Measurements from ENCODE around the gene TMPRSS6. TPM values are rescaled to one million over a fixed set of nuclear protein-coding genes. Genes with fewer than 3 reads are reported as not detected.

The TMPRSS6 gene
- total and polyA plus RNA-seq, 2 experiments from 2014 or later = 0.05 TPM; not detected in 1

- peak overlapping the region; percentile 74 for H3K4me2 ChIP-seq (ENCODE audit: unreplicated experiment)
- no peaks in the 10 kb centered on the region for H3K9me2 ChIP-seq (ENCODE audit: insufficient read depth)
- no peaks in the 10 kb centered on the region for H3K9me3 ChIP-seq (ENCODE audit: low read depth)
- H3F3A ChIP-seq (ENCODE audit: insufficient read depth) = peaks cover 7% of the 10 kb centered on the region; the same call in 1 of the 2 replicates
- peak overlapping the region; percentile 41 for H3K27ac ChIP-seq
- no peak for TF ChIP-seq EZH2phosphoT487 (IDR thresholded peaks at IDR 0.05; ENCODE audit: insufficient read depth, low read depth)
- TF ChIP-seq EZH2 (IDR thresholded peaks at IDR 0.05; ENCODE audit: insufficient read depth, poor library complexity, severe bottlenecking) = no peak
- H3K9ac ChIP-seq = peak overlapping the region; percentile 78
- in situ Hi-C loops (cut with MboI) = no loop called here
- H2AFZ ChIP-seq = 0 out of 2 replicates have a peak overlapping the region, but pooled peaks have one; percentile 13
- no peaks in the 10 kb centered on the region for H3K27me3 ChIP-seq (replicated peaks; ENCODE audit: insufficient read depth)
- 24 to 27% methylated on average over 16 of the region's 16 CpGs for WGBS, 2 experiments (ENCODE audit: low coverage in 1 of 2, low lambda C conversion rate in 2 of 2, missing lambda C conversion rate in 2 of 2)
- H3K79me2 ChIP-seq (ENCODE audit: insufficient read depth) = no peaks in the 10 kb centered on the region
- no peaks in the 10 kb centered on the region for H4K20me1 ChIP-seq (ENCODE audit: insufficient read depth)
- peaks cover 2% of the 10 kb centered on the region; the same call in 1 of the 2 replicates for H3K36me3 ChIP-seq (ENCODE audit: low read depth)
- peak; percentile 86 for DNase-seq
- peaks cover 17% of the 10 kb centered on the region for H3K4me1 ChIP-seq (ENCODE audit: insufficient read depth)
- peak overlapping the region; percentile 75 for H3K4me3 ChIP-seq
Measured at GRCh38 chr22:37053310-37054055, 56.0 kb downstream of the TMPRSS6 start.

DNA sequence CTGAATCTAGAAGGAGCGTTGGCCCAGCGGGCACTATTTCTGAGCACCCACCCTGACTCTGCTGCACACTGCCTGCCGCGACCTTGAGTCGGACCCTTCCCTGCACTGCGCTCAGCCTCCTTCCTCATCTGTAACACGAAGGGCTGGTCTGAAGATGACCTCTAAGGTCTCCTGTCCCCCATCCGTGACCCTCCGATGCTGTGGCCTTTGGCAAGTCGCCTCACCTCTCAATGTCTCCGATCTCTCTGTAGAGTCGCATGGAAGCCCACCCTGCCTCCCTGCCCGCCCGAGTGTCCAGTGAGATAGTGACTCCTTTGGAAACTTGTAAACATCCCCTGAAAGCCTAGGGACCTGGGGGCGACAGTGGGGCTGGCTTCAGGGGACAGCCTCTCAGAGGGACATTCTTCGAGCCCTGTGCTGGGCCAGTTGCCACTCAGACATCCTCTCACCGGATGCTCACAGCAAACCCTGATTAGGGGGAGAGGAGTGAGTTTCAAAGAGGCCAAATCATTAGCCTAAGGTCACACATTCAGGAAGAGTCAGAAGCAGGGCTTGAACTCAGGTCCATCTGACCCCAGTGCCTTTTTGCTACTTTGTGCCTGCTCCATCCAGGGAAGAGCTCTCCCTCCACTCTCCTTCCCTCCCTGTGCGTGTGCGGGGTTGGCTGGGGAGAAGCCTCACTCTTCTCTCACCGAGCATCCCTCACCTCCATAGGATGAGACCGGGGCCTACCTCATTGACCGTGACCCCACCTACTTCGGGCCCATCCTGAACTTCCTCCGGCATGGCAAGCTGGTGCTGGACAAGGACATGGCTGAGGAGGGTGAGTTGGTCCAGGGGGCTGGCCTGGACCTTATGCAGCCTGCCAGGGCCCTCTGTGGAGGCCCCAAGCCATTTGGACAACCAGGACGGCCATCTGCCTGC lies 56.9 kb downstream of the TMPRSS6 start:
- in situ Hi-C loops (cut with MboI) = no loop called here
- Histone ChIP-seq H3F3A (ENCODE audit: insufficient read depth) (peaks cover 7% of the 10 kb centered on the region; the same call in 1 of the 2 replicates), H3K4me3 (peak overlapping the region; percentile 75), H4K20me1 (ENCODE audit: insufficient read depth) (no peaks in the 10 kb centered on the region), H2AFZ (peak overlapping the region; percentile 79; the same call in 1 of the 2 replicates), H3K27me3 (replicated peaks; ENCODE audit: insufficient read depth) (no peaks in the 10 kb centered on the region), H3K79me2 (ENCODE audit: insufficient read depth) (no peaks in the 10 kb centered on the region), H3K9ac (peak overlapping the region; percentile 78), H3K4me2 (ENCODE audit: unreplicated experiment) (peak overlapping the region; percentile 74), H3K9me3 (ENCODE audit: low read depth) (no peaks in the 10 kb centered on the region), H3K4me1 (ENCODE audit: insufficient read depth) (peaks cover 17% of the 10 kb centered on the region), H3K36me3 (ENCODE audit: low read depth) (peaks cover 2% of the 10 kb centered on the region; the same call in 1 of the 2 replicates), H3K27ac (peak overlapping the region; percentile 41), H3K9me2 (ENCODE audit: insufficient read depth) (no peaks in the 10 kb centered on the region)
- DNase-seq = no peak
- WGBS, 2 experiments (ENCODE audit: low coverage in 1 of 2, low lambda C conversion rate in 2 of 2, missing lambda C conversion rate in 2 of 2) = 56 to 60% methylated on average over 25 of the region's 25 CpGs
- TF ChIP-seq EZH2 (IDR thresholded peaks at IDR 0.05; ENCODE audit: insufficient read depth, poor library complexity, severe bottlenecking) (no peak), EZH2phosphoT487 (IDR thresholded peaks at IDR 0.05; ENCODE audit: insufficient read depth, low read depth) (no peak)

DNA sequence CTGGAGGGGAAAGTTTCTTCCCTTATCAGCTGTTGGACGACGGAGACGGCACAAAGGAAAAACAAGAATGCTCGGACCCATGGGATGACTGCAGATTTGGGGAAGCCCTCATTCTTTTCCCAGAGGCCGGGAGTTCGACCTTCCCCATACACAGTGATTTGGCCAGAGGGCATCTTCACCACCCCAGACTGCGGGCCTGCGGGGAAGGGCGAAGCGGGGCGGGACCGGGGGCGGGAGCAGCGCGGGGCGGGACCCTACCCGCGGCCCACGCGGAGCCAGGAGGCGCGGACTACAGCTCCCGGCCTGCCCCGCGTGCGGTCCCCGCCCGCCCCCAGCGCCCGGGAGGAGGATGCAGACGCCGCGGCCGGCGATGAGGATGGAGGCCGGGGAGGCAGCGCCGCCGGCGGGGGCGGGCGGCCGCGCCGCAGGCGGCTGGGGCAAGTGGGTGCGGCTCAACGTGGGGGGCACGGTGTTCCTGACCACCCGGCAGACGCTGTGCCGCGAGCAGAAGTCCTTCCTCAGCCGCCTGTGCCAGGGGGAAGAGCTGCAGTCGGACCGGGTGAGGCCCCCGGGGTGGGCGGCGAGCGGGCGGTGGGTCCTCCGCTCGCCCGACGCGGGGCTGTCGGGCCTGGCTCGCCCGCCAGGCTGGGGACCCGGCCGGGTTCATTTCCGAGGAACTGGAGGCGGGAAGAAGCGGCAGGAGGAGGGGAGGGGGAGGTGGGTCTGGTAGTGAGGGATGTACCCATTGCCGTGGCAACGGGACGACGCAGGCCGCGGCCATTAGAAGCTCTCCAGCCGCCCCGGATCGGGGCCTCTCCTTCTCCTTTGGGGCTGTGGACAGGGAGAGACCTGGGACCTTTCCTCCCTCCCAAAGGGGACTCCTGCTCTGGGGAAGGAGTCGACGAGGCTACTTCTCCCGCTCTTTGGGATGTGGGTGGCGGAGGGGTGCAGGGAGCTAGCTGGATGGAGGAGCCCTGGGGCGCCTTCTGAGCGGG lies 57.8 kb downstream of the TMPRSS6 start, which contains the start of gene KCTD17:
KCTD17 (plus strand) TSS at position 352 of the 995 bp plus-strand sequence; CDS start at position 371, 19 bp downstream.
- in situ Hi-C loops (cut with MboI) = no loop called here
- Histone ChIP-seq H3K9me2 (ENCODE audit: insufficient read depth) (no peaks in the 10 kb centered on the region), H3K4me1 (ENCODE audit: insufficient read depth) (peaks cover 17% of the 10 kb centered on the region), H3K79me2 (ENCODE audit: insufficient read depth) (no peaks in the 10 kb centered on the region), H2AFZ (peak within 1 kb of the TSS; percentile 79), H3K36me3 (ENCODE audit: low read depth) (peaks cover 2% of the 10 kb centered on the region; the same call in 1 of the 2 replicates), H3F3A (ENCODE audit: insufficient read depth) (peaks cover 7% of the 10 kb centered on the region; the same call in 1 of the 2 replicates), H4K20me1 (ENCODE audit: insufficient read depth) (no peaks in the 10 kb centered on the region), H3K9me3 (ENCODE audit: low read depth) (no peaks in the 10 kb centered on the region), H3K27me3 (replicated peaks; ENCODE audit: insufficient read depth) (no peaks in the 10 kb centered on the region), H3K4me2 (ENCODE audit: unreplicated experiment) (peak within 1 kb of the TSS; percentile 75), H3K27ac (no peak within 1 kb of the TSS), H3K4me3 (peak within 1 kb of the TSS; percentile 75), H3K9ac (peak within 1 kb of the TSS; percentile 78)
- peak; percentile 94 for DNase-seq
- 1 to 6% methylated on average over 25 to 62 of the region's 89 CpGs for WGBS, 2 experiments (ENCODE audit: low coverage in 1 of 2, low lambda C conversion rate in 2 of 2, missing lambda C conversion rate in 2 of 2)
- TF ChIP-seq EZH2phosphoT487 (IDR thresholded peaks at IDR 0.05; ENCODE audit: insufficient read depth, low read depth) (no peak), EZH2 (IDR thresholded peaks at IDR 0.05; ENCODE audit: insufficient read depth, poor library complexity, severe bottlenecking) (no peak)
